Mucosa of stomach (tissue), 1 donor: ENCODE data around the gene USP15.

Experiments
- H3K27me3 ChIP-seq: one replicate; pipeline ENCODE4 v1.7.0; 2013; ENCODE audit warnings: mild to moderate bottlenecking, low read length; ENCODE audit not compliant: control insufficient read depth, insufficient read depth
- H3K36me3 ChIP-seq: one replicate; pipeline ENCODE4 v1.7.0; 2013; ENCODE audit warnings: low read length; ENCODE audit not compliant: control insufficient read depth, insufficient read depth
- H3K4me1 ChIP-seq: one replicate; pipeline ENCODE4 v1.7.0; 2013; ENCODE audit warnings: mild to moderate bottlenecking, low read length; ENCODE audit not compliant: control insufficient read depth, insufficient read depth
- H3K4me3 ChIP-seq: one replicate; pipeline ENCODE4 v1.7.0; 2013; ENCODE audit warnings: low read length
- H3K9ac ChIP-seq: one replicate; pipeline ENCODE4 v1.7.0; 2013; ENCODE audit warnings: mild to moderate bottlenecking, low read length, moderate library complexity
- H3K9me3 ChIP-seq: one replicate; pipeline ENCODE4 v1.7.0; 2013; ENCODE audit warnings: mild to moderate bottlenecking, low read length, moderate library complexity; ENCODE audit not compliant: control insufficient read depth
- donor health status: Pancreatic carcinoma.

The USP15 gene

GRCh38 chr12:62270872-62271271 lies 10.7 kb downstream of the USP15 start:
- peaks cover 21% of the 10 kb centered on the region for H3K4me1 ChIP-seq
- no peaks in the 10 kb centered on the region for H3K9me3 ChIP-seq
- no peak overlapping the region for H3K4me3 ChIP-seq
- no peaks in the 10 kb centered on the region for H3K36me3 ChIP-seq
- H3K27me3 ChIP-seq: no peaks in the 10 kb centered on the region
- H3K9ac ChIP-seq: no peak overlapping the region

GRCh38 chr12:62272936-62273552 lies 12.8 kb downstream of the USP15 start:
- H3K4me3 ChIP-seq: no peak overlapping the region
- no peaks in the 10 kb centered on the region for H3K36me3 ChIP-seq
- peaks cover 17% of the 10 kb centered on the region for H3K4me1 ChIP-seq
- H3K27me3 ChIP-seq: no peaks in the 10 kb centered on the region
- no peaks in the 10 kb centered on the region for H3K9me3 ChIP-seq
- no peak overlapping the region for H3K9ac ChIP-seq

GRCh38 chr12:62273724-62274380 lies 13.6 kb downstream of the USP15 start:
- no peaks in the 10 kb centered on the region for H3K27me3 ChIP-seq
- peaks cover 17% of the 10 kb centered on the region for H3K4me1 ChIP-seq
- no peaks in the 10 kb centered on the region for H3K9me3 ChIP-seq

GRCh38 chr12:62278022-62278421 lies 17.8 kb downstream of the USP15 start:
- Histone ChIP-seq H3K27me3 (no peaks in the 10 kb centered on the region), H3K9me3 (no peaks in the 10 kb centered on the region), H3K4me3 (no peak overlapping the region), H3K9ac (no peak overlapping the region), H3K4me1 (peaks cover 10% of the 10 kb centered on the region), H3K36me3 (no peaks in the 10 kb centered on the region)

More at GRCh38 chr12:62273724-62274380, 13.6 kb downstream of the USP15 start:
- no peaks in the 10 kb centered on the region for H3K36me3 ChIP-seq
- H3K4me3 ChIP-seq: no peak overlapping the region
- no peak overlapping the region for H3K9ac ChIP-seq

GRCh38 chr12:62279058-62279457 lies 18.9 kb downstream of the USP15 start:
- Histone ChIP-seq H3K4me3 (no peak overlapping the region), H3K9ac (no peak overlapping the region), H3K36me3 (no peaks in the 10 kb centered on the region), H3K9me3 (no peaks in the 10 kb centered on the region), H3K27me3 (no peaks in the 10 kb centered on the region), H3K4me1 (peaks cover 1% of the 10 kb centered on the region)

GRCh38 chr12:62279961-62280360 lies 19.8 kb downstream of the USP15 start:
- H3K36me3 ChIP-seq: no peaks in the 10 kb centered on the region
- H3K4me3 ChIP-seq: no peak overlapping the region
- no peaks in the 10 kb centered on the region for H3K9me3 ChIP-seq
- no peaks in the 10 kb centered on the region for H3K27me3 ChIP-seq
- H3K9ac ChIP-seq: no peak overlapping the region
- no peaks in the 10 kb centered on the region for H3K4me1 ChIP-seq

GRCh38 chr12:62282057-62282774 lies 22.0 kb downstream of the USP15 start:
- Histone ChIP-seq H3K9ac (no peak overlapping the region), H3K4me3 (no peak overlapping the region), H3K36me3 (no peaks in the 10 kb centered on the region), H3K9me3 (no peaks in the 10 kb centered on the region), H3K4me1 (no peaks in the 10 kb centered on the region), H3K27me3 (no peaks in the 10 kb centered on the region)

- Histone ChIP-seq H3K9ac (no peak overlapping the region), H3K36me3 (no peaks in the 10 kb centered on the region), H3K4me1 (no peaks in the 10 kb centered on the region), H3K4me3 (no peak overlapping the region), H3K27me3 (no peaks in the 10 kb centered on the region), H3K9me3 (no peaks in the 10 kb centered on the region)
Observed at GRCh38 chr12:62284749-62285148, 24.5 kb downstream of the USP15 start.

- no peak overlapping the region for H3K9ac ChIP-seq
- H3K4me1 ChIP-seq: no peaks in the 10 kb centered on the region
- H3K9me3 ChIP-seq: no peaks in the 10 kb centered on the region
- no peaks in the 10 kb centered on the region for H3K36me3 ChIP-seq
- H3K27me3 ChIP-seq: no peaks in the 10 kb centered on the region
- H3K4me3 ChIP-seq: no peak overlapping the region
Observed at GRCh38 chr12:62285284-62285683, 25.1 kb downstream of the USP15 start.

GRCh38 chr12:62288328-62288727 lies 28.1 kb downstream of the USP15 start:
- Histone ChIP-seq H3K27me3 (no peaks in the 10 kb centered on the region), H3K4me3 (no peak overlapping the region), H3K4me1 (no peaks in the 10 kb centered on the region), H3K36me3 (no peaks in the 10 kb centered on the region), H3K9ac (no peak overlapping the region), H3K9me3 (no peaks in the 10 kb centered on the region)

- no peaks in the 10 kb centered on the region for H3K4me1 ChIP-seq
Observed at GRCh38 chr12:62290846-62291245, 30.6 kb downstream of the USP15 start.

More at GRCh38 chr12:62290846-62291245, 30.6 kb downstream of the USP15 start:
- H3K4me3 ChIP-seq: no peak overlapping the region
- no peak overlapping the region for H3K9ac ChIP-seq
- no peaks in the 10 kb centered on the region for H3K9me3 ChIP-seq
- H3K27me3 ChIP-seq: no peaks in the 10 kb centered on the region
- no peaks in the 10 kb centered on the region for H3K36me3 ChIP-seq
